Bone marrow (tissue), 2 donors: Measurements from ENCODE around the gene ARSI.

Experiments
- DNase-seq, 2 donors: peaks; one replicate each; lab custom pipeline; 2025; lab: John Stamatoyannopoulos, UW

Gene ARSI

GRCh38 chr5:150302301-150303069 lies at the start of gene ARSI:
Gene ARSI, minus strand, starts transcription at chr5:150302905. Its CDS starts 532 bp downstream, at chr5:150302373.
- DNase-seq, result no peak

GRCh38 chr5:150350524-150351344 lies 48.0 kb upstream of the ARSI start:
- peak; percentile 1 to 23 for DNase-seq

GRCh38 chr5:150349681-150350275 lies 47.1 kb upstream of the ARSI start:
- DNase-seq, result no peak

GRCh38 chr5:150347451-150347850 lies 44.7 kb upstream of the ARSI start:
- DNase-seq, result no peak

- DNase-seq, result no peak
Observed at GRCh38 chr5:150347003-150347402, 44.3 kb upstream of the ARSI start.

- DNase-seq, result no peak
Observed at GRCh38 chr5:150346592-150346991, 43.9 kb upstream of the ARSI start.

- DNase-seq, result no peak
Observed at GRCh38 chr5:150345716-150346115, 43.0 kb upstream of the ARSI start.

- no peak for DNase-seq
Observed at GRCh38 chr5:150343994-150344631, 41.4 kb upstream of the ARSI start.

- no peak for DNase-seq
Observed at GRCh38 chr5:150342583-150342982, 39.9 kb upstream of the ARSI start.

GRCh38 chr5:150341989-150342388 lies 39.3 kb upstream of the ARSI start:
- DNase-seq, result no peak

- DNase-seq, result no peak
Observed at GRCh38 chr5:150341331-150341730, 38.6 kb upstream of the ARSI start.

- DNase-seq, result no peak
Observed at GRCh38 chr5:150340614-150341255, 38.0 kb upstream of the ARSI start.

- no peak for DNase-seq
Observed at GRCh38 chr5:150339841-150340240, 37.1 kb upstream of the ARSI start.

- DNase-seq, result no peak
Observed at GRCh38 chr5:150339165-150339564, 36.5 kb upstream of the ARSI start.

- no peak for DNase-seq
Observed at GRCh38 chr5:150338546-150338945, 35.8 kb upstream of the ARSI start.

GRCh38 chr5:150335778-150336177 lies 33.1 kb upstream of the ARSI start:
- DNase-seq, result no peak

- DNase-seq, result no peak
Observed at GRCh38 chr5:150333400-150333799, 30.7 kb upstream of the ARSI start.

- no peak for DNase-seq
Observed at GRCh38 chr5:150329881-150330876, 27.5 kb upstream of the ARSI start.

GRCh38 chr5:150329038-150329437 lies 26.3 kb upstream of the ARSI start:
- DNase-seq, result no peak

GRCh38 chr5:150328515-150328914 lies 25.8 kb upstream of the ARSI start:
- no peak for DNase-seq

- DNase-seq, result no peak
Observed at GRCh38 chr5:150327139-150327538, 24.4 kb upstream of the ARSI start.
